CD4-positive, alpha-beta T cell (primary cell): ENCODE data around the gene TUBB4B. TPM values are rescaled to one million over a fixed set of nuclear protein-coding genes. Genes with fewer than 3 reads are reported as not detected.

Experiments used
- ATAC-seq: fragments of 200-7000 bp; cut with Tn5 transposase; one replicate; pipeline ENCODE4 v1.10.0; 2022; ENCODE audit warnings: mild to moderate bottlenecking; ENCODE audit not compliant: poor library complexity
- CTCF ChIA-PET: fragments of 350-600 bp; sonication (Branson Sonifier 250); formaldehyde crosslinking; loops from one replicate; lab custom pipeline; 2021; ENCODE audit warnings: antibody characterized with exemption, inconsistent platforms; lab: Charles Lee
- POLR2A ChIA-PET: fragments of 350-600 bp; sonication (Branson Sonifier 250); formaldehyde crosslinking; loops from one replicate; lab custom pipeline; 2021; ENCODE audit warnings: antibody characterized with exemption, inconsistent platforms; lab: Charles Lee
- DNase-seq, 14 experiments: peaks; one replicate each; pipeline ENCODE4 v3.0.0-alpha.2; 2013 to 2020; ENCODE audit warnings: mixed read lengths in 2 of 14
- H3K27ac ChIP-seq, 2 donors: one replicate each; pipeline versions ENCODE4 v1.5.1 to v1.7.0; 2013; ENCODE audit warnings: low read length in 2 of 2, low read depth in 1 of 2, mild to moderate bottlenecking in 1 of 2
- H3K27me3 ChIP-seq, 2 experiments: 1 replicate in 1 of 2; 2 replicates in 1 of 2; pipeline versions ENCODE4 v1.6.1 to v1.7.0; 2013; ENCODE audit warnings: low read length in 2 of 2, control low read depth in 1 of 2, mild to moderate bottlenecking in 1 of 2, moderate library complexity in 1 of 2; ENCODE audit not compliant: insufficient read depth in 2 of 2, control insufficient read depth in 1 of 2
- H3K36me3 ChIP-seq: one replicate; pipeline ENCODE4 v1.6.1; 2013; ENCODE audit warnings: low read length, control low read depth; ENCODE audit not compliant: insufficient read depth
- H3K4me1 ChIP-seq: one replicate; pipeline ENCODE4 v1.6.1; 2013; ENCODE audit warnings: low read length, control low read depth; ENCODE audit not compliant: insufficient read depth
- H3K4me3 ChIP-seq: one replicate; pipeline ENCODE4 v1.5.1; 2013; ENCODE audit warnings: mild to moderate bottlenecking, low read length, moderate library complexity
- H3K9me3 ChIP-seq, 2 experiments: 1 replicate in 1 of 2; 2 replicates in 1 of 2; pipeline versions ENCODE4 v1.6.1 to v1.7.0; 2013; ENCODE audit warnings: low read length in 2 of 2, mild to moderate bottlenecking in 2 of 2, control low read depth in 1 of 2, moderate library complexity in 1 of 2; ENCODE audit not compliant: control insufficient read depth in 1 of 2, insufficient read depth in 1 of 2
- H3K27ac Mint-ChIP-seq: one replicate; pipeline ENCODE4 v1.8.0; 2020; ENCODE audit warnings: mixed read lengths
- H3K27me3 Mint-ChIP-seq: one replicate; pipeline ENCODE4 v1.8.0; 2021; ENCODE audit warnings: mixed read lengths
- H3K36me3 Mint-ChIP-seq: one replicate; pipeline ENCODE4 v1.8.0; 2021; ENCODE audit warnings: low read depth, mixed read lengths
- H3K4me1 Mint-ChIP-seq: one replicate; pipeline ENCODE4 v1.8.0; 2021; ENCODE audit warnings: low read depth, mixed read lengths
- H3K4me3 Mint-ChIP-seq: one replicate; pipeline ENCODE4 v1.8.0; 2020; ENCODE audit warnings: mild to moderate bottlenecking, mixed read lengths
- H3K9me3 Mint-ChIP-seq: one replicate; pipeline ENCODE4 v1.8.0; 2020; ENCODE audit warnings: mixed read lengths
- CTCF ChIP-seq: fragments of 200-600 bp; IDR thresholded peaks from one replicate; pipeline ENCODE4 v1.8.0; 2022; ENCODE audit warnings: antibody characterized with exemption, mild to moderate bottlenecking
- intact Hi-C, 2 experiments: fragments of 100-400 bp; cut with DNase I in 1 of 2; cut with micrococcal nuclease in 1 of 2; formaldehyde crosslinking; loops; one replicate each; pipeline versions ENCODE4 v1.15.1 to v1.9.0; 2023 to 2025; cut with DNase I, micrococcal nuclease
- total RNA-seq, 174 experiments: library from RNA in 2 of 174; stranded (reverse) in 2 of 174; gene quantifications; one replicate each; pipeline ENCODE4 v1.2.3 and lab custom pipeline; 2021 to 2026

TUBB4B gene
- total RNA-seq, 2 experiments from 2014 or later = 93.8 to 98.2 TPM

GRCh38 chr9:137227853-137228505 lies 13.1 kb upstream of the TUBB4B start:
- POLR2A ChIA-PET = interaction anchor here (1.0 to 2.4 kb wide), 5 partner anchors 13 to 141 kb away, joined by 3 to 15 read pairs (median 5); partner anchors contain the start of genes MAN1B1, TPRN and TUBB4B
- no peak overlapping the region for H3K27ac Mint-ChIP-seq

GRCh38 chr9:137228506-137228967 lies 12.6 kb upstream of the TUBB4B start:
- H3K36me3 ChIP-seq = no peaks in the 10 kb centered on the region
- H3K9me3 ChIP-seq = peaks cover 0 to 10% of the 10 kb centered on the region in 2 experiments
- Mint-ChIP-seq H3K27me3 (peaks cover 5% of the 10 kb centered on the region), H3K36me3 (no peaks in the 10 kb centered on the region), H3K4me1 (peaks cover 10% of the 10 kb centered on the region), H3K9me3 (no peaks in the 10 kb centered on the region), H3K4me3 (no peak overlapping the region), H3K27ac (no peak overlapping the region)
- no peak overlapping the region for H3K27ac ChIP-seq
- peaks cover 3 to 16% of the 10 kb centered on the region in 2 experiments for H3K27me3 ChIP-seq
- peaks cover 21% of the 10 kb centered on the region for H3K4me1 ChIP-seq
- peak in 1 of 14 experiments; percentile 39 for DNase-seq
- no peak for ATAC-seq
- intact Hi-C loops = loop anchor here in 1 of 2 experiments (5.0 kb wide), 1 partner anchor 181 kb away; the partner anchor contains the start of gene NPDC1
- ChIA-PET POLR2A (interaction anchor here (2.3 to 2.4 kb wide), 2 partner anchors 12 to 133 kb away, joined by 10 to 15 read pairs; partner anchors contain the start of gene TUBB4B), CTCF (interaction anchor here (0.6 to 2.5 kb wide), 2 partner anchors 8 to 182 kb away, joined by 4 to 15 read pairs; no protein-coding TSS in a partner anchor)
- no peak overlapping the region for H3K4me3 ChIP-seq
- no peak for TF ChIP-seq CTCF

More at GRCh38 chr9:137227853-137228505, 13.1 kb upstream of the TUBB4B start:
- Histone ChIP-seq H3K4me1 (peaks cover 23% of the 10 kb centered on the region), H3K4me3 (no peak overlapping the region), H3K36me3 (no peaks in the 10 kb centered on the region), H3K9me3 (peaks cover 0 to 10% of the 10 kb centered on the region in 2 experiments), H3K27ac (no peak overlapping the region), H3K27me3 (peaks cover 3 to 16% of the 10 kb centered on the region in 2 experiments)
- ATAC-seq = no peak
- CTCF ChIA-PET = interaction anchor here (0.6 to 2.5 kb wide), 11 partner anchors 9 to 193 kb away, joined by 3 to 15 read pairs (median 4); partner anchors contain the start of genes ANAPC2, NPDC1 and SSNA1
- Mint-ChIP-seq H3K36me3 (no peaks in the 10 kb centered on the region), H3K27me3 (peaks cover 5% of the 10 kb centered on the region), H3K4me3 (peak overlapping the region; percentile 1), H3K9me3 (no peaks in the 10 kb centered on the region), H3K4me1 (peaks cover 16% of the 10 kb centered on the region)
- DNase-seq = no peak
- intact Hi-C loops = loop anchor here (1.0 to 5.0 kb wide), 5 partner anchors 106 to 182 kb away; partner anchors contain the start of gene NPDC1 (in 2 of the 2)
- TF ChIP-seq CTCF = no peak

- H3K27ac Mint-ChIP-seq = no peak overlapping the region
- no peaks in the 10 kb centered on the region for H3K36me3 Mint-ChIP-seq
- no peak overlapping the region for H3K4me3 Mint-ChIP-seq
- POLR2A ChIA-PET = interaction anchor here (2.4 kb wide), 1 partner anchor 11 kb away, joined by 15 read pairs; the partner anchor contains the start of gene TUBB4B
- intact Hi-C loops = loop anchor here in 1 of 2 experiments (5.0 kb wide), 1 partner anchor 182 kb away; the partner anchor contains the start of gene NPDC1
- H3K4me3 ChIP-seq = no peak overlapping the region
- no peak for TF ChIP-seq CTCF
- H3K9me3 ChIP-seq = peaks cover 0 to 10% of the 10 kb centered on the region in 2 experiments
- peaks cover 14% of the 10 kb centered on the region for H3K4me1 ChIP-seq
- no peaks in the 10 kb centered on the region for H3K9me3 Mint-ChIP-seq
- CTCF ChIA-PET = interaction anchor here (1.5 kb wide), 1 partner anchor 107 kb away, joined by 3 read pairs; no protein-coding TSS in a partner anchor
- H3K27me3 ChIP-seq = peaks cover 3 to 16% of the 10 kb centered on the region in 2 experiments
- H3K27ac ChIP-seq = no peak overlapping the region
- ATAC-seq (no peak), DNase-seq (no peak)
- H3K27me3 Mint-ChIP-seq = peaks cover 5% of the 10 kb centered on the region
- no peaks in the 10 kb centered on the region for H3K36me3 ChIP-seq
- peaks cover 5% of the 10 kb centered on the region for H3K4me1 Mint-ChIP-seq
Observed at GRCh38 chr9:137228968-137229896, 11.9 kb upstream of the TUBB4B start.
